ENCODE results near the gene GID4.

DNA sequence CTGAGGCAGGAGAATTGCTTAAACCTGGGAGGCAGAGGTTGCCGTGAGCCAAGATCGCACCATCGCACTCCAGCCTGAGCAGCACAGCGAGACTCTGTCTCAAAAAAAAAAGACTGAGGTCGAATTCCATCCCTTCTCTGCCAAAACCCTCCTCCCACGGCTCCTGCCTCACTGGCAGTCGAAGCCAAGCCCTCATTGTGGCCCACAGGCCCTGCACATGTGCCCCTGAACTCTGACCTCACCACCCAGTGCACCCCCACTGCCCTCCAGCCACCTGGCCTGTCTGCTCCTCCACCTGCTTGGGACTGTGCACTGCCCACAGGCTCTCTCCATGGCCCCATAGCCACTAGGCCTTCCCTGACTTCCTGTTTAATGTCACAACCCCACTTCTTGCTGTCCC, 76.3 kb downstream of the GID4 start:
- no peak for TF ChIP-seq CTCF (IDR thresholded peaks at IDR 0.05; ENCODE audit: borderline replicate concordance, extremely low read depth, low read length, poor library complexity, severe bottlenecking)
- TF ChIP-seq EZH2 (IDR thresholded peaks at IDR 0.05; ENCODE audit: borderline replicate concordance, low read depth, low read length, severe bottlenecking) = no peak

Measured in DND-41 (cell line).